HG03039 (cell line): ENCODE measurements around the gene APOB.

ENCODE experiments used
- ATAC-seq: cut with Tn5 transposase; IDR thresholded peaks from one replicate; pipeline ENCODE4 v1.9.1; 2021; ENCODE audit warnings: mild to moderate bottlenecking, moderate library complexity; ENCODE audit not compliant: unreplicated experiment

APOB gene

GRCh38 chr2:21006423-21007128 is 37.3 kb downstream of the APOB start:
- no peak for ATAC-seq

GRCh38 chr2:21005700-21006422 is 38.0 kb downstream of the APOB start:
- ATAC-seq = no peak

- no peak for ATAC-seq
These were observed 38.7 kb downstream of the APOB start for GRCh38 chr2:21005111-21005699.

- no peak for ATAC-seq
These were observed 39.7 kb downstream of the APOB start for GRCh38 chr2:21004181-21004572.

- no peak for ATAC-seq
These were observed 40.2 kb downstream of the APOB start for GRCh38 chr2:21003572-21004180.

GRCh38 chr2:21002814-21003192 is 41.1 kb downstream of the APOB start:
- no peak for ATAC-seq

GRCh38 chr2:21001988-21002813 is 41.7 kb downstream of the APOB start:
- ATAC-seq = no peak

GRCh38 chr2:21001225-21001946 is 42.5 kb downstream of the APOB start:
- no peak for ATAC-seq

- ATAC-seq = no peak
These were observed 43.8 kb downstream of the APOB start for GRCh38 chr2:20999906-21000645.

GRCh38 chr2:20998972-20999905 is 44.6 kb downstream of the APOB start:
- no peak for ATAC-seq

- ATAC-seq = no peak
These were observed 45.7 kb downstream of the APOB start for GRCh38 chr2:20997953-20998722.

- peak; percentile 55 for ATAC-seq
These were observed 49.7 kb downstream of the APOB start for GRCh38 chr2:20994130-20994529.

GRCh38 chr2:20992201-20992711 is 51.6 kb downstream of the APOB start:
- no peak for ATAC-seq

- no peak for ATAC-seq
These were observed 53.1 kb downstream of the APOB start for GRCh38 chr2:20990442-20991430.

- no peak for ATAC-seq
These were observed 54.5 kb downstream of the APOB start for GRCh38 chr2:20989404-20989803.

- ATAC-seq = no peak
These were observed 55.0 kb downstream of the APOB start for GRCh38 chr2:20988905-20989304.
